Neural cell (in vitro differentiated cells): ENCODE measurements around the gene PACS2. TPM values are rescaled to one million over a fixed set of nuclear protein-coding genes. Genes with fewer than 3 reads are reported as not detected.

Experiments used
- H2AFZ ChIP-seq: fragments of 200-600, 300-800 bp; sonication (generic), shearing (Covaris generic); 2 replicates; pipeline ENCODE4 v1.6.0; 2014; ENCODE audit warnings: low read depth, mild to moderate bottlenecking, antibody characterized with exemption, low read length, moderate library complexity
- H3F3A ChIP-seq: fragments of 200-600 bp; shearing (Covaris generic); 2 replicates; pipeline ENCODE4 v1.6.1; 2016; ENCODE audit warnings: mild to moderate bottlenecking, moderate library complexity, mixed read lengths, antibody characterized with exemption, low read length; ENCODE audit not compliant: insufficient read depth, poor library complexity, severe bottlenecking
- H3K27ac ChIP-seq: fragments of 200-600, 300-800 bp; sonication (generic), shearing (Covaris generic); 2 replicates; pipeline ENCODE4 v1.5.1; 2014; ENCODE audit warnings: mild to moderate bottlenecking, low read length, moderate library complexity
- H3K27me3 ChIP-seq: fragments of 300-800, 200-600 bp; sonication (generic), shearing (Covaris generic); 2 replicates; pipeline ENCODE4 v1.6.0; 2014; ENCODE audit warnings: mild to moderate bottlenecking, low read depth, low read length, moderate library complexity; ENCODE audit not compliant: insufficient read depth
- H3K36me3 ChIP-seq: fragments of 300-800, 200-600 bp; sonication (generic), shearing (Covaris generic); 2 replicates; pipeline ENCODE4 v1.5.1; 2014; ENCODE audit warnings: mild to moderate bottlenecking, antibody characterized with exemption, low read length, moderate library complexity; ENCODE audit not compliant: insufficient read depth
- H3K4me2 ChIP-seq: fragments of 300-800, 200-600 bp; sonication (generic), shearing (Covaris generic); 2 replicates; pipeline ENCODE4 v1.6.0; 2014; ENCODE audit warnings: mild to moderate bottlenecking, low read length
- H3K4me3 ChIP-seq: fragments of 300-800, 200-600 bp; sonication (generic), shearing (Covaris generic); 2 replicates; pipeline ENCODE4 v1.5.1; 2014; ENCODE audit warnings: mild to moderate bottlenecking, low read length, moderate library complexity
- H3K79me2 ChIP-seq: fragments of 200-600 bp; shearing (Covaris generic); replicated peaks from 2 replicates; pipeline ENCODE4 v1.6.0; 2014; ENCODE audit warnings: mild to moderate bottlenecking, low read length, moderate library complexity; ENCODE audit not compliant: insufficient read depth
- H3K9ac ChIP-seq: fragments of 300-800, 200-600 bp; sonication (generic), shearing (Covaris generic); 2 replicates; pipeline ENCODE4 v1.6.1; 2016; ENCODE audit warnings: mild to moderate bottlenecking, low read length, mixed read lengths
- H3K9me2 ChIP-seq: fragments of 200-600 bp; shearing (Covaris generic); 2 replicates; pipeline ENCODE4 v1.6.1; 2016; ENCODE audit warnings: mild to moderate bottlenecking, low read length, mixed read lengths; ENCODE audit not compliant: insufficient read depth
- H3K9me3 ChIP-seq: fragments of 200-600, 300-800 bp; sonication (generic), shearing (Covaris generic); 2 replicates; pipeline ENCODE4 v1.6.1; 2016; ENCODE audit warnings: mild to moderate bottlenecking, mixed run types, low read length, moderate library complexity, mixed read lengths
- H4K20me1 ChIP-seq: fragments of 200-600 bp; shearing (Covaris generic); 2 replicates; pipeline ENCODE4 v1.6.1; 2016; ENCODE audit warnings: mild to moderate bottlenecking, mixed run types; ENCODE audit not compliant: insufficient read depth
- EP300 ChIP-seq: fragments of 450-650 bp; conservative IDR thresholded peaks from 2 replicates; pipeline ENCODE4 v1.6.1; 2014; ENCODE audit warnings: antibody characterized with exemption, mild to moderate bottlenecking, moderate library complexity; ENCODE audit not compliant: poor library complexity, severe bottlenecking
- EZH2 ChIP-seq: fragments of 200-600, 300-800 bp; shearing (Covaris generic), sonication (generic); IDR thresholded peaks from 2 replicates; pipeline ENCODE4 v1.6.1; 2014; ENCODE audit warnings: antibody characterized with exemption, low read length, borderline replicate concordance, mild to moderate bottlenecking; ENCODE audit not compliant: insufficient read depth, poor library complexity, severe bottlenecking
- MXI1 ChIP-seq: fragments of 450-650 bp; conservative IDR thresholded peaks from 2 replicates; pipeline ENCODE4 v1.6.1; 2014; ENCODE audit warnings: antibody characterized with exemption, mild to moderate bottlenecking; ENCODE audit not compliant: poor library complexity, severe bottlenecking
- POLR2AphosphoS5 ChIP-seq: IDR thresholded peaks from 2 replicates; pipeline ENCODE4 v1.6.1; 2012
- RAD21 ChIP-seq: fragments of 450-650 bp; conservative IDR thresholded peaks from 2 replicates; pipeline ENCODE4 v1.6.1; 2014; ENCODE audit warnings: antibody characterized with exemption, mild to moderate bottlenecking, moderate library complexity
- SMC3 ChIP-seq: fragments of 450-650 bp; conservative IDR thresholded peaks from 2 replicates; pipeline ENCODE4 v1.6.1; 2014; ENCODE audit warnings: antibody characterized with exemption, mild to moderate bottlenecking, moderate library complexity; ENCODE audit not compliant: poor library complexity
- TAF1 ChIP-seq: IDR thresholded peaks from 2 replicates; pipeline ENCODE4 v1.6.1; 2012; ENCODE audit warnings: low read depth
- polyA plus RNA-seq: library from polyadenylated mRNA; depleted of rRNA; stranded (reverse); fragments of >200 nt; gene quantifications from 2 replicates; pipeline ENCODE4 v1.2.3, GENCODE V29; 2014
- TF ChIP-seq, protein P1 (sequence below): IDR thresholded peaks from 2 replicates; pipeline ENCODE4 v1.6.1; 2012; ENCODE audit warnings: borderline replicate concordance
- TF ChIP-seq, protein P2 (sequence below): fragments of 450-650 bp; IDR thresholded peaks from 2 replicates; pipeline ENCODE4 v1.5.1; 2014; ENCODE audit warnings: antibody characterized with exemption, mild to moderate bottlenecking, moderate library complexity; ENCODE audit not compliant: poor library complexity, severe bottlenecking

PACS2 gene
- polyA plus RNA-seq, 1 donor from 2014 or later, result 77.7 TPM

DNA sequence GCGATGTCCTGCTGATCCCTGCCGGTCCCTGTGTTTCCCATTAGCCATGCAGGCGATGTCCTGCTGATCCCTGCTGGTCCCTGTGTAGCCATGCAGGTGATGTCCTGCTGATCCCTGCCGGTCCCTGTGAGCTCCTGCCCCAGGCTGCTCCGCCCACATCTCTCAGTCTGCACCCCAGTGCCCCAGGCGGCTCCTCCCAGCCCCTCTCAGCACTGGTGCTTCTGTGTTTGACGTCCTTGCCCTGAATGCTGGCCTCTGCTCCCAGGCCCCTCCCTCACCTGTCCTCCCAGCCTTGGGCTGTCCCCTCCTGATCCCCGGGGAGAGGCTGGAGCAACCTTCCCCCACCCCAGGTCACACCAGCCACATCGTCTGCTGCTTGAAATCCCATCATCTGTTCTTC lies 42.4 kb downstream of the PACS2 start:
- no peak for TF ChIP-seq SMC3
- TF ChIP-seq, protein P1, sequence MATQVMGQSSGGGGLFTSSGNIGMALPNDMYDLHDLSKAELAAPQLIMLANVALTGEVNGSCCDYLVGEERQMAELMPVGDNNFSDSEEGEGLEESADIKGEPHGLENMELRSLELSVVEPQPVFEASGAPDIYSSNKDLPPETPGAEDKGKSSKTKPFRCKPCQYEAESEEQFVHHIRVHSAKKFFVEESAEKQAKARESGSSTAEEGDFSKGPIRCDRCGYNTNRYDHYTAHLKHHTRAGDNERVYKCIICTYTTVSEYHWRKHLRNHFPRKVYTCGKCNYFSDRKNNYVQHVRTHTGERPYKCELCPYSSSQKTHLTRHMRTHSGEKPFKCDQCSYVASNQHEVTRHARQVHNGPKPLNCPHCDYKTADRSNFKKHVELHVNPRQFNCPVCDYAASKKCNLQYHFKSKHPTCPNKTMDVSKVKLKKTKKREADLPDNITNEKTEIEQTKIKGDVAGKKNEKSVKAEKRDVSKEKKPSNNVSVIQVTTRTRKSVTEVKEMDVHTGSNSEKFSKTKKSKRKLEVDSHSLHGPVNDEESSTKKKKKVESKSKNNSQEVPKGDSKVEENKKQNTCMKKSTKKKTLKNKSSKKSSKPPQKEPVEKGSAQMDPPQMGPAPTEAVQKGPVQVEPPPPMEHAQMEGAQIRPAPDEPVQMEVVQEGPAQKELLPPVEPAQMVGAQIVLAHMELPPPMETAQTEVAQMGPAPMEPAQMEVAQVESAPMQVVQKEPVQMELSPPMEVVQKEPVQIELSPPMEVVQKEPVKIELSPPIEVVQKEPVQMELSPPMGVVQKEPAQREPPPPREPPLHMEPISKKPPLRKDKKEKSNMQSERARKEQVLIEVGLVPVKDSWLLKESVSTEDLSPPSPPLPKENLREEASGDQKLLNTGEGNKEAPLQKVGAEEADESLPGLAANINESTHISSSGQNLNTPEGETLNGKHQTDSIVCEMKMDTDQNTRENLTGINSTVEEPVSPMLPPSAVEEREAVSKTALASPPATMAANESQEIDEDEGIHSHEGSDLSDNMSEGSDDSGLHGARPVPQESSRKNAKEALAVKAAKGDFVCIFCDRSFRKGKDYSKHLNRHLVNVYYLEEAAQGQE, result no peak
- no peak for TF ChIP-seq MXI1
- TF ChIP-seq POLR2AphosphoS5, result no peak
- no peak for TF ChIP-seq TAF1
- TF ChIP-seq EZH2, result no peak
- no peak for TF ChIP-seq EP300
- TF ChIP-seq RAD21, result no peak
- TF ChIP-seq, protein P2, sequence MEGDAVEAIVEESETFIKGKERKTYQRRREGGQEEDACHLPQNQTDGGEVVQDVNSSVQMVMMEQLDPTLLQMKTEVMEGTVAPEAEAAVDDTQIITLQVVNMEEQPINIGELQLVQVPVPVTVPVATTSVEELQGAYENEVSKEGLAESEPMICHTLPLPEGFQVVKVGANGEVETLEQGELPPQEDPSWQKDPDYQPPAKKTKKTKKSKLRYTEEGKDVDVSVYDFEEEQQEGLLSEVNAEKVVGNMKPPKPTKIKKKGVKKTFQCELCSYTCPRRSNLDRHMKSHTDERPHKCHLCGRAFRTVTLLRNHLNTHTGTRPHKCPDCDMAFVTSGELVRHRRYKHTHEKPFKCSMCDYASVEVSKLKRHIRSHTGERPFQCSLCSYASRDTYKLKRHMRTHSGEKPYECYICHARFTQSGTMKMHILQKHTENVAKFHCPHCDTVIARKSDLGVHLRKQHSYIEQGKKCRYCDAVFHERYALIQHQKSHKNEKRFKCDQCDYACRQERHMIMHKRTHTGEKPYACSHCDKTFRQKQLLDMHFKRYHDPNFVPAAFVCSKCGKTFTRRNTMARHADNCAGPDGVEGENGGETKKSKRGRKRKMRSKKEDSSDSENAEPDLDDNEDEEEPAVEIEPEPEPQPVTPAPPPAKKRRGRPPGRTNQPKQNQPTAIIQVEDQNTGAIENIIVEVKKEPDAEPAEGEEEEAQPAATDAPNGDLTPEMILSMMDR, result no peak
- Histone ChIP-seq H3K79me2 (no peaks in the 10 kb centered on the region), H3K27me3 (no peaks in the 10 kb centered on the region), H3K9ac (no peak overlapping the region), H3K27ac (no peak overlapping the region), H2AFZ (no peak overlapping the region), H3K36me3 (no peaks in the 10 kb centered on the region), H3K4me2 (no peak overlapping the region), H3K9me2 (no peaks in the 10 kb centered on the region), H3F3A (no peaks in the 10 kb centered on the region), H3K9me3 (no peaks in the 10 kb centered on the region), H3K4me3 (no peak overlapping the region), H4K20me1 (no peaks in the 10 kb centered on the region)

DNA sequence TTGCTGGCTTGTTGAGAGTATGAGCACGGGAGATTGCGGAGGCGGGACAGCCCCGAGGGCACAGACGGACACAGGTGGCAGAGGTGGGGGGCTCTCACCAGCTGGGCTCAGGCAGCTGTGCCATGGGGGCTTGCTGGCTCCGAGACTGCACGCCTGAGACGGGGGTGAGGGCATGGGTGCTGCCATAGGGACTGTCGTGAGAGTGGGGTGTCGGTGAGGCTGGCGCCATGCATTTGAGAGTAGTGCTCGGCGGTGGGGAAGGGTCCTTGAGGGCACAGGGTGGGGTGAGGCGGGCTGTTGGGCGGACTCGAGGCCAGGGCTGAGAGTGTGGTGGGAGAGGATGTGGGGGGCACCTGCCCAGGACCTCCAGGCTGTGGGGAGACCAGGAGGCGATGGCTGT lies 43.1 kb downstream of the PACS2 start:
- H2AFZ ChIP-seq, result no peak overlapping the region
- H3K36me3 ChIP-seq, result no peaks in the 10 kb centered on the region
- no peaks in the 10 kb centered on the region for H3K9me2 ChIP-seq
- no peaks in the 10 kb centered on the region for H3K79me2 ChIP-seq
- no peaks in the 10 kb centered on the region for H3K9me3 ChIP-seq
- no peaks in the 10 kb centered on the region for H3K27me3 ChIP-seq
- no peak for TF ChIP-seq RAD21
- TF ChIP-seq TAF1, result no peak
- no peak for TF ChIP-seq MXI1
- no peak for TF ChIP-seq SMC3
- TF ChIP-seq, protein P1, result no peak
- TF ChIP-seq POLR2AphosphoS5, result no peak
- no peak for TF ChIP-seq EP300
- TF ChIP-seq EZH2, result no peak
- TF ChIP-seq, protein P2, result no peak
- no peaks in the 10 kb centered on the region for H3F3A ChIP-seq
- no peak overlapping the region for H3K27ac ChIP-seq
- H3K9ac ChIP-seq, result no peak overlapping the region
- no peaks in the 10 kb centered on the region for H4K20me1 ChIP-seq
- H3K4me3 ChIP-seq, result no peak overlapping the region
- no peak overlapping the region for H3K4me2 ChIP-seq
